22Rv1 (cell line): ENCODE measurements around the gene TSPAN2.
"Not testable (repeated sequence)": the region's sequence is repeated elsewhere in the genome, so short reads cannot be mapped to it uniquely, and the experiment has no call there.

Experiments
- H3K27ac ChIP-seq: fragments of 450-650 bp; 2 replicates; pipeline ENCODE4 v1.5.1; 2017
- CTCF ChIP-seq: fragments of 450-650 bp; IDR thresholded peaks from 2 replicates; pipeline ENCODE4 v1.5.1; 2017; ENCODE audit warnings: mild to moderate bottlenecking
- ZFX ChIP-seq: fragments of 450-650 bp; IDR thresholded peaks from 2 replicates; pipeline ENCODE4 v1.6.1; 2017; ENCODE audit warnings: antibody characterized with exemption, borderline replicate concordance

TSPAN2 gene

GRCh38 chr1:115021145-115021544, 68.2 kb downstream of the TSPAN2 start:
- H3K27ac ChIP-seq: no peak overlapping the region
- TF ChIP-seq ZFX: no peak
- TF ChIP-seq CTCF: no peak

DNA sequence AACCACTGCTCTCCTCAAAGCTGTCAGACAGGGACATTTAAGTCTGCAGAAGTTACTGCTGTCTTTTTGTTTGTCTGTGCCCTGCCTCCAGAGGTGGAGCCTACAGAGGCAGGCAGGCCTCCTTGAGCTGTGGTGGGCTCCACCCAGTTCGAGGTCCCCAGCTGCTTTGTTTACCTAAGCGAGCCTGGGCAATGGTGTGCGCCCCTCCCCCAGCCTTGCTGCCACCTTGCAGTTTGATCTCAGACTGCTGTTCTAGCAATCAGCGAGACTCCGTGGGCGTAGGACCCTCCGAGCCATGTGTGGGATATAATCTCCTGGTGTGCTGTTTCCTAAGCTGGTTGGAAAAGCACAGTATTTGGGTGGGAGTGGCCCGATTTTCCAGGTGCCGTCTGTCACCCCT, 69.8 kb downstream of the TSPAN2 start:
- not testable (repeated sequence) for H3K27ac ChIP-seq

GRCh38 chr1:115013792-115014191, 75.5 kb downstream of the TSPAN2 start:
- TF ChIP-seq ZFX (no peak), CTCF (no peak)
- no peak overlapping the region for H3K27ac ChIP-seq

GRCh38 chr1:115012434-115012833, 76.9 kb downstream of the TSPAN2 start:
- TF ChIP-seq ZFX (no peak), CTCF (no peak)
- H3K27ac ChIP-seq: no peak overlapping the region

DNA sequence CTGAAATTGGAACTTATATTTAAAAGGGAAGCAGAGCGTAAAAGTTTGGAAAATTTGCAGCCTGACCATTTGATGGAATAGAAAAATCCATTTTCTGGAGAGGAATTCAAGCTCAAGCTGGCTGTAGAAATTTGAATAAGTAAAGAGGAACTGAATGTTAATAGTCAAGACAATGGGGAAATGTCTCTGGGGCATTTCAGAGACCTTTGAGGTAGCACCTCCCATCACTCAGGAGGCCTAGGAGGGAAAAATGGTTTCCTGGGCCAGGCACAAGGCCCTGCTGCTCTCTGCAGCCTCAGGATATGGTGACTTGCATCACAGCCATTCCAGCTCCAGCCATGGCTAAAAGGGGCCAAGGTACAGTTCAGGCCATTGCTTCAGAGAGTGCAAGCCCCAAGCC, 77.3 kb downstream of the TSPAN2 start:
- TF ChIP-seq CTCF (no peak), ZFX (no peak)
- H3K27ac ChIP-seq: no peak overlapping the region

DNA sequence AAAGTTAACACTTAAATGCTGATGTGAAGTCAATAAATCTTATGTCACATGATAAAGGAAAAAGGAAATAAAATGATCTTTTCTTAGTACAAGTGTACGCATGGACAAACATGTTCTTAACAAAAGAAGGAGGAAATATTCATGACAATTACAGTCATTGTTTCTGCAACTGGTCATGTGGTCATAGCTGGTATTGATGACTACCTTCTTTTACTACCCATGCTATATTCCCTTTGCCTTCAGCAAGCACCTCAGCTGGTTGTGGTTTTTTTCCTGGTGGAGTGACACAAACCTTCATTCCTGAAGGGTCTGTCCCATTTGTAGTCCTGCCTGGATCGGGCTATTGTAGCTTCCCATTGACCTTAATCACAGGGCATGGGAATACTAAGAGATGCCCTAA, 83.1 kb downstream of the TSPAN2 start:
- TF ChIP-seq CTCF (no peak), ZFX (no peak)
- H3K27ac ChIP-seq: no peak overlapping the region
